ENCODE results near the gene DOHH. TPM values are rescaled to one million over a fixed set of nuclear protein-coding genes. Genes with fewer than 3 reads are reported as not detected.

The DOHH gene
- total RNA-seq, 1 donor from 2014 or later = 10.1 TPM

GRCh38 chr19:3442487-3443071 is 57.9 kb downstream of the DOHH start:
- Mint-ChIP-seq H3K4me1 (ENCODE audit: low read depth) (peaks cover 16% of the 10 kb centered on the region), H3K9me3 (ENCODE audit: low read depth) (no peaks in the 10 kb centered on the region), H3K4me3 (ENCODE audit: unreplicated experiment) (no peak overlapping the region), H3K27me3 (ENCODE audit: low read depth) (no peaks in the 10 kb centered on the region), H3K27ac (ENCODE audit: unreplicated experiment) (no peak overlapping the region), H3K36me3 (ENCODE audit: low read depth) (peaks cover 7% of the 10 kb centered on the region)
- no peak for DNase-seq (ENCODE audit: low spot score)
- TF ChIP-seq, protein P1, sequence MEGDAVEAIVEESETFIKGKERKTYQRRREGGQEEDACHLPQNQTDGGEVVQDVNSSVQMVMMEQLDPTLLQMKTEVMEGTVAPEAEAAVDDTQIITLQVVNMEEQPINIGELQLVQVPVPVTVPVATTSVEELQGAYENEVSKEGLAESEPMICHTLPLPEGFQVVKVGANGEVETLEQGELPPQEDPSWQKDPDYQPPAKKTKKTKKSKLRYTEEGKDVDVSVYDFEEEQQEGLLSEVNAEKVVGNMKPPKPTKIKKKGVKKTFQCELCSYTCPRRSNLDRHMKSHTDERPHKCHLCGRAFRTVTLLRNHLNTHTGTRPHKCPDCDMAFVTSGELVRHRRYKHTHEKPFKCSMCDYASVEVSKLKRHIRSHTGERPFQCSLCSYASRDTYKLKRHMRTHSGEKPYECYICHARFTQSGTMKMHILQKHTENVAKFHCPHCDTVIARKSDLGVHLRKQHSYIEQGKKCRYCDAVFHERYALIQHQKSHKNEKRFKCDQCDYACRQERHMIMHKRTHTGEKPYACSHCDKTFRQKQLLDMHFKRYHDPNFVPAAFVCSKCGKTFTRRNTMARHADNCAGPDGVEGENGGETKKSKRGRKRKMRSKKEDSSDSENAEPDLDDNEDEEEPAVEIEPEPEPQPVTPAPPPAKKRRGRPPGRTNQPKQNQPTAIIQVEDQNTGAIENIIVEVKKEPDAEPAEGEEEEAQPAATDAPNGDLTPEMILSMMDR (IDR thresholded peaks at IDR 0.05) = no peak

DNA sequence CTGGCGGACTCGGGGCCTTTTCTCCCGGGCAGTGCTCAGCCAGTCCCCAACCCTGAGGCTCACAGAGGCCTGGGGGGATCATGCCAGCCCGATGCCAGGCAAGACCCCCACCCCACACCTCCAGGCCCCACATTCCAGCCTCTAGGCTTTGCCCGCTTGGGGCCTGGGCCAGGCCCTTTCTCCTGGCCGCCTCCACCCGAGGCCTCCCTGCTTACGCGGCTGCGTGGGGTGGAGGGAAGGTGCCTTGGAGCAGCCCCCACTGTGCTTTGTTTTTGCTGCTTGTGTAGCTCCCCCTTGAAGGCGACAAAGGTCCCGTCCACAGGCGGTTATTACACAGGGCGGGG is 58.5 kb downstream of the DOHH start:
- Mint-ChIP-seq H3K4me3 (ENCODE audit: unreplicated experiment) (no peak overlapping the region), H3K36me3 (ENCODE audit: low read depth) (peaks cover 10% of the 10 kb centered on the region), H3K4me1 (ENCODE audit: low read depth) (peaks cover 16% of the 10 kb centered on the region), H3K9me3 (ENCODE audit: low read depth) (no peaks in the 10 kb centered on the region), H3K27me3 (ENCODE audit: low read depth) (no peaks in the 10 kb centered on the region), H3K27ac (ENCODE audit: unreplicated experiment) (no peak overlapping the region)
- TF ChIP-seq, protein P1 (IDR thresholded peaks at IDR 0.05) = no peak
- DNase-seq (ENCODE audit: low spot score) = no peak

DNA sequence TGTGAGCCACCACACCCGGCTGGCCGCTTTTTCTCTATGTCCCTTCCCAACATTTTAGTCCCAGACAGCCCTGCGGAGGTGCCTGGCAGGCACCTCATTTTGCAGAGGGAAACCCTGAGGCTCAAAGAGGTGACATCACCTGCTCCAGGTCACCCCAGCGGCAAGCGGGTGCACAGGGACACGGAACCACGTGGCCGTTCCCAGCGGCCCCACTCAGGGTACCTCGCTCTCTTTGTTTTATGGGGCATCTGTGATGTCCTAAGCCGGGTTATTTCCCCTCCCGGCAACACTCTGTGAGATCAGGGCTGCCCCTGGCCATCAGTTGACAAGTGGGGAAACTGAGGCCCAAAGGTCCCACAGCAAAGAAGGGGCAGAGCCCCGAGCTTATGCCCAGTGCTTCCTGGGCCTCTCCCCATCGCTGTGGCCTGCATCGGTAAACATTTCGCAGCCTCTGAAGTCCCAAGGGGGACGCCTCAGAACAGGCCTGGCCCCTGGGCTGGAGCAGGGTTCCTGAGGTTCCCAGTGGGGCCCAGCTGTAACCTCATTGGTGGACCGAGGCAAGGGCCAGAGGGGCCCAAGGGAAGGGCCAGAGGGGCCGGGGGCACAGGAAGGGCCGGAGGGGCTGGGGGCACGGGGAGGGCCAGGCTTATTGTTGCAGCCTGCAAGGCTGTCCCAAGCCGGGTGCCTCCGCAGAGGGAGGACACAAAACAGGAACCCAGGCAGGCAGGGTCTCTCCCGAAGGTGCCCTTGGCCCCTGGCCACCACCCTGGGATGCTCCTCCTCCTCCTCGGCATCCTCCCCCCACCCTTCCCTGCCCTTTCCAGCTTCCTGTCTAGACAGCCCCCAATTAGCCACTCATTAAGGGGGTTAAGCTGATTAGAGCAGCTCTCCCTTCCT is 59.1 kb downstream of the DOHH start:
- Mint-ChIP-seq H3K4me3 (ENCODE audit: unreplicated experiment) (no peak overlapping the region), H3K27me3 (ENCODE audit: low read depth) (no peaks in the 10 kb centered on the region), H3K27ac (ENCODE audit: unreplicated experiment) (no peak overlapping the region), H3K36me3 (ENCODE audit: low read depth) (peaks cover 10% of the 10 kb centered on the region), H3K9me3 (ENCODE audit: low read depth) (no peaks in the 10 kb centered on the region), H3K4me1 (ENCODE audit: low read depth) (peaks cover 16% of the 10 kb centered on the region)
- no peak for DNase-seq (ENCODE audit: low spot score)
- TF ChIP-seq, protein P1 (IDR thresholded peaks at IDR 0.05) = no peak

Other genes starting within 250 kb of the DOHH start
- gene NFIC, start 134.1 kb downstream of the DOHH start, total RNA-seq = 81.5 to 85.5 TPM (median 83.4 TPM) in 3 replicates
- not detected in 3 replicates for gene SMIM24, start 20.1 kb downstream of the DOHH start, total RNA-seq
- gene SMIM44, start 17.2 kb downstream of the DOHH start, total RNA-seq = not detected in 3 replicates
- gene FZR1, start 5.6 kb upstream of the DOHH start, total RNA-seq = 35.0 to 37.6 TPM (median 36.5 TPM) in 3 replicates
- gene TEKTIP1, start 38.5 kb upstream of the DOHH start, total RNA-seq = 0.35 to 0.65 TPM (median 0.56 TPM) in 3 replicates
- 65.8 to 101 TPM (median 98.4 TPM) in 3 replicates for gene MFSD12, start 56.9 kb upstream of the DOHH start, total RNA-seq
- 60.9 to 69.3 TPM (median 68.2 TPM) in 3 replicates for gene HMG20B, start 72.3 kb upstream of the DOHH start, total RNA-seq
- 0.15 to 3.3 TPM (median 2.2 TPM) in 3 replicates for gene GIPC3, start 84.8 kb upstream of the DOHH start, total RNA-seq
- 5.4 to 5.8 TPM in 2 of 3 replicates, not detected in the other for gene TBXA2R, start 106.2 kb upstream of the DOHH start, total RNA-seq
- gene CACTIN, start 126.1 kb upstream of the DOHH start, total RNA-seq = 18.6 to 22.0 TPM (median 19.5 TPM) in 3 replicates
- gene PIP5K1C, start 199.8 kb upstream of the DOHH start, total RNA-seq = 81.0 to 98.4 TPM (median 85.5 TPM) in 3 replicates
- gene TJP3, start 207.7 kb upstream of the DOHH start, total RNA-seq = not detected in 3 replicates

Data from chondrocyte (in vitro differentiated cells).